ENCODE measurements around the gene CBR4.
A peak's percentile ranks its signal among the peaks of the same experiment; 100 is the strongest.

CBR4 gene

DNA sequence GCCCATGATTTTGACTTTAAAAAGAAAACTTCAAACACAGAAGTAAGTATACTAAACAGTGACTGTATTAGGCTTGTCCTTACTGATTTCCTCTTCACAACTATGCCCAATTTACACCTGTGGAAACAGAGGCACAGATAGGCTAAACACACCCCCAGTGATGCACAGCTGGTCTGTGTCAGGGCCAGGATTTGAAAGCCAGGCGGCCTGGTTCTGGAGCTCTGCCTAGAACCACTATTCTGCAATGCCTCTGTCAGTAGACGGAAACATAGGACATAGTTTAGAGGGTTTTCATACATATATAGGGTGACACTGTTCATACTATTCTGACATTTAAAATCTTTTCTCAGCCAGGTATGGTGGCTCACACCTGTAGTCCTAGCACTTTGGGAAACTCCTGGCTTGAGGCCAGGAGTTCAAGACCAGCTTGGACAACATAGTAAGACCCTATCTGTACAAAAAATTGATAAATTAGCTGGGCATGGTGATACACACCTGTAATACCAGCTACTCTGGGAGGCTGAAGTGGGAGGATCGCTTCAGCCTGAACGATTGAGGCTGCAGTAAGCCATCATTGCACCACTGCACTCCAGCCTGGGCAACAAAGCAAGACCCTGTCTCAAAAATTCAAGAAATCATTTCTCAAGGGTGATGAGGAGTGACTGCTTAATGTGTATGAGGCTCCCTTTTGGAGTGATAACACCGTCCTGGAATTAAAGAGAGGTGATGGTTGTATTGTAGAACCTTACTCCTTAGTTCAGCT, 23.0 kb upstream of the CBR4 start:
- DNase-seq, result no peak

- no peak for DNase-seq
Measured at GRCh38 chr4:169032194-169032593, 22.1 kb upstream of the CBR4 start.

GRCh38 chr4:169031392-169031791, 21.3 kb upstream of the CBR4 start:
- no peak for DNase-seq

- DNase-seq, result no peak
Measured at GRCh38 chr4:169030562-169030982, 20.5 kb upstream of the CBR4 start.

GRCh38 chr4:169029947-169030346, 19.9 kb upstream of the CBR4 start:
- DNase-seq, result no peak

- no peak for DNase-seq
Measured at GRCh38 chr4:169027663-169028062, 17.6 kb upstream of the CBR4 start.

- DNase-seq, result no peak
Measured at GRCh38 chr4:169025184-169025583, 15.1 kb upstream of the CBR4 start.

DNA sequence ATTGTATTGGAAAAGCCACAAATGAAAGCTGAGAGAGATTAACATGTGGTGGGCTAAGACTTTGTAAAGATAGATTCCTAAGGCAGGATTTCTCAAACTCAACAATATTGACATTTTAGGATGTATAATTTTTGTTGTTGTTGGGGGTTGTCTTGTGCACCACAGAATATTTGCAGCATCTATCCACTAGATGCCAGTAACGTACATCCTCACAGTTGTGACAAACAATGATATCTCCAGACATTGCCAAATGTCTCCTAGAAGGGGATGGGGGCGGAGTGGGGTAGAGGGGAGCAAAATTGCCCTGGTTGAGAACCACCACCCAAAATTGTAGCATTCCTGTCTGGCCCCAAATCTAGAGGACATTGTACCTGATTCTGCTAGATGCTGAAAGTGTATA, 14.7 kb upstream of the CBR4 start:
- no peak for DNase-seq

GRCh38 chr4:169018406-169018805, 8.4 kb upstream of the CBR4 start:
- no peak for DNase-seq

DNA sequence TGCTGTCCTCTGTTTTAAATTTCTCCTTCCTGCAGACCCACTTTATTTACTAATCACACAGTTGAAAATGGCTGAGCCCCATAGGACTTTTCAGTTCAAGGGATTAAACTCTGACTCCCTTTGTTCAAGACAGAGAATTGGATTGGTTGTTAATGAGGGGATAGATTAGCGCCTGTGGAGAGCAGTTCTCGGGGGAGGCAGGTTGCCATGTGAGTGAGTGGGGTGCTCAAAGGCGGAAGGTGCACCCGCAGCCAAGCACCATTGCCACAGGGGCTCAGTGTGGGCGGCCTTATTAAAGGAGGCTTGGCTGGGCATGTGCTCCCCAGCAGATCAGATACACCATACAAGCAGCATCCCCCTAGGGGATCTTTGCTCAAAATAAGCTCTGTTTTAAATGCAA, 7.9 kb upstream of the CBR4 start:
- no peak for DNase-seq

DNA sequence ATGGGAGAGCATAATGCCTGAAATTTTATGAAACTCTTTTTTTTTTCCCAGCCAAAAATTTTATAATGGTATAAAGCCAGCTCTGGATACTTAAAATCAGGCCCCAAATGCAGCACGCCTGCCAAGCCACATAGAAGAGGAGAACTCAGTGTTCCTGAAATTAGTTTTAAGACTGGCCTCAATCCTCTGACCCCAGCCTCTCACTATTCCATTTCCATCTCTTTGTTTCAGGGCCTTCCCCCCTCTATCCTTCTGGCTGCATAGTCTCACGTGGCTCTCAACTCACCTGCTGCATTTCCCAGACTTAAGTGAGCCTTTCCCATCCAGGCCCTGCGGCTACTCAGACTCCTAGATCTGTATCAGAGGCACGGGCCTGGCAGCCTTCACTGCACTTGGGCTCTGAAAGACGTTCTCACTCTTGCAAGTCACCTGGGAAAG, 5.2 kb upstream of the CBR4 start:
- DNase-seq, result peak; percentile 93

- no peak for DNase-seq
Measured at GRCh38 chr4:169014586-169014985, 4.5 kb upstream of the CBR4 start.

GRCh38 chr4:169013396-169013795, 3.3 kb upstream of the CBR4 start:
- DNase-seq, result no peak

DNA sequence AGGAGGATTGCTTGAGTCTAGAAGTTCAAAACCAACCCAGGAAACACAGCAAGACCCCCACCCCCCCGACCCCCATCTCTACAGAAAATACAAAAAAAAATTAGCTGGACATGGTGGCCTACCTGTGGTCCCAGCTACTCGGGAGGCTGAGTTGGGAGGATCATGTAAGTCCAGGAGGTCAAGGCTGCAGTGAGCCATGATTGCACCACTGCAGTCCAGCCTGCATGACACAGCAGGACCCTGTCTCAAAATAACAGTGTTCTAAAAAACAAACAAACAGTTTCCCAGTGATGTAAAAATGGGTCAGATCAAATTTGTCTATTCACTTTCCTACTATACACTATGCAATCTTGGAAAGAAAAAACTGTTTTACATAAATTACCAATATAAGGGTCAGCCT, 2.0 kb upstream of the CBR4 start:
- DNase-seq, result no peak

DNA sequence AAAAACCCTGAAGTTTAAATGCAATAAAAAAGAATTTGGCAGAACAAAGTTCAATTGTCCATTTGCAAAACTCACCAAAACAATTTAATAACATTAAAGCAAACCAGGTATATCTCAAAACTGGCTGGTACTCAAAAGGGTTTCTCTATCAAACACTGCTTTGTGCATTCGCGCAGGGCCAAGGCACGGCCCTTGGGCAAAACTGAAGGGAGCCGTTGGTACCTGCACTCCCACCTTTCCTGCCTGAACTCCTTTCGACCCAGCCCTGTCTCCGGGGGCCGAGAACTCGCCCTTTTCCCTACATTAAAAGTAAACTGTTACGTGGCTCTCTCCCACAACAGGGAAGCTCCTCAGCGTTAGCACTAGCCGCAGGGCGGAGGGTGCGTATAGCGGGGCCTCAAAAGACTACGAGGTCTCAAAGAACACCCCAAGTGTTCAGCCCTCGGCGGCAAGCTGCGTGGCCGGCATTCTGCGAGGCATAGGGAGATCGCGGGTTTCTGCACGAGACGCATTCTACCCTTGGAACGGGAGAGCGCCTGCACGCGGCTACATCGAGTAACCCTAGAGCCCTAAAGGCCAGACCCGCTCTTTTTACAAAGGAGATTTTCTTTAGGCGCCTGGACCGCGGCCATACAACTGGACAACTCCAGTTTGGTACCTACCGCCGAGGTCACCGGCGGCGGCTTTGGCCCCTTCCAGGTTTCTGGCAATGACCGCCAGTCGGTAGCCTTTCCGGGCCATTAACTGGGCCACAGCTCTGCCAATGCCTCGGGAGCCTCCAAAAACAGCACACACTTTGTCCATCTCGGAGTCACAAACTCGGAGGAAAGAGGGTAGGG, 550 bp downstream of the CBR4 start:
- DNase-seq, result peak; percentile 79

DNA sequence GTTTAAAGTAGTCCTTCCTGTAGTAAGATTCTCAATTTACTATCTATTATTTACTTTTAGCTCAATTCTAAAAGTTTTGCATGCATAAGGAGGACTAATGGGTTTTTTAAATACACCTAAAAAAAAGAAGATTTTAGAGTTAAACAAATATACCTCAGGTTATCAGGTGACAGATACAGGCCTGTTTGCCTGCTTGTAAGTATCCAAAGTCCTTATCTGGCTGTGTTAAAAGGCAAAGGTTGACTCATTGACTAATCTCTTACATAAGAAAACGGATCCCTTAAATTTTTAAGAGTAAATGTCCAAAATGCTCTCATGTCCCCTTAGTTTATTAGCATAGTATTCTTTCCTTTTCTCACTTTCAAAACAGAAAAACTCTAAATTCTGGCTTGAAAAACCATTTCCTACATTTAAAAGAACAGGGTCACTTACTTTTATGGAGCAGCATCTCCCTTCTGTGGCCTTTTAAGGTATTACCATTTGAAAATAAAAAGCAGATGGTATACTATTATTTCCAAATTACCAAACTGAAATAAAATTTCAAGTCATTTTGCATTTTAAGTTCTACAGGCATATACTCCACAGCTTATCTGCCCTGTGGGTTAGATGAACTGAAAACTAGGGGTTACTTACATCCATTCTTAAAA, 4.5 kb downstream of the CBR4 start:
- no peak for DNase-seq

DNA sequence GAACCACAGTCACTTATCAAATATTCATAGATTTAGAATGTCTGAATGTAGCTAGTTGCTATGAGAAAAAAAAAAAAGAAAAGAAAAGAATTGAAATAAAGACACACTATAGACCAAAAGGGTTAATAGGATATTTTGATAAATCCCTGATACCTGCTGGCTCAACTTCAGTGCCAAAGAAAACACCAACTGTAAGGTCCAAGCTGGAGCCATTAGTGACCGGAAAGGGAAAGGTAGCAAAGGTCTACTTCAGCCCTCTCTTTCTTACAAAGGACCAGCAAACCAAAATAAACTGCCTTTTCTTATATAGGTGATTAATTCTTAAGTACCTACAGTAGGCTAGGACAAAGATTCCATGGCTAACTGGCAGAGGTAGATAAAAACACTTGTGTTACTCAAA, 9.7 kb downstream of the CBR4 start:
- DNase-seq, result no peak

- DNase-seq, result no peak
Measured at GRCh38 chr4:168999809-169000208, 10.2 kb downstream of the CBR4 start.

- no peak for DNase-seq
Measured at GRCh38 chr4:168998596-168998995, 11.5 kb downstream of the CBR4 start.

DNA sequence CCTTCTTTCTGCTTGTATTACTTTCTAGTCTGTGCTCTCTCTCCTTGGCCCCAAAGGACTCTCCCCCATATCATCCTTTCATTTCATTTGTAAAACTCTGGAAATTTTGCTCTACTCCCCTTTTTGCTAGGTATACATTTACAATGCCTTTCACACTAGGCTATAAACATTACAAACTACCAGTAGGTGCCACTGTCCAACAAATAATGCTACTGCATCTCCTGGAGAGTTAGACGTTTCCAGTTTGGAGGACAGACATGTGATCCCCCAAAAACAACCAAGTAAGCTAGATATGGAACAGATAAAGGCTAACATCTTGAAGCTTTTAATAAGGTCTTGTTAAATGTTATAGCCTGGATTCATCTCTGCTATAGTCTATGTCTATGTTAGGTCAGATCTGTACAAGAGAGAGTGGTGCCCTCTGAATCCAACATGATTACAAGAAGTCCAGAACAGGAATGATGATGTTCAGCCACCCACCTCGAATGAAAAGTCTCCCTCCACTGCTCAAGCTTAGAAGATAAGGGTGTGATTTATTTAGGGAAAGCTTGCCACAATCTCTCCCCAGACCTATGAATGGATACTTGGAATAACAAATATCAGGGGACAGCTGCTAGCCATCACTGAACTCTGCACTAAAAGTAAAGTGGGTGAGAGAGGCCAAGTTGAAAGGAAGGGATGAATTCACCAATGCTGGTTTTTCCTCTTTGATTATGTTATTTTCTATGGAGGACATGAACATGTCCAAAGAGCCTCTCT, 14.3 kb downstream of the CBR4 start:
- no peak for DNase-seq

DNA sequence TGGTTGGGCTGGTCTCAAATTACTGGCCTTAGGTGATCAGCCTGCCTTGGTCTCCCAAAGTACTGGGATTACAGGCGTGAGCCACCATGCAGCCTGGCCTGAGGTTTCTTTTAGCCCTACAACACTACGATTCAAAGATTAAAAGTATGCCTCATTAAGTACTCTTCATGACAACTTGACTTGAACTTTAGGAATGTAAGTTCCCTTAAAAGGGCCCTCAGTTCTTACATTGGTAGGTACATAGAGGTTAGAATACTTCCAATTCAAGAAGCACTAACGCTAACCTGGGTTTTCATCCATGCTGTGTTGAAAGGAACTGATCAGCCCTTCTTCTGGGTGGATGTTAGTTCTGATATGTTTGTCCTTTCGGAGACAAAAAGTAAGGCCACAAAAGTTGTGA, 15.1 kb downstream of the CBR4 start:
- no peak for DNase-seq

DNA sequence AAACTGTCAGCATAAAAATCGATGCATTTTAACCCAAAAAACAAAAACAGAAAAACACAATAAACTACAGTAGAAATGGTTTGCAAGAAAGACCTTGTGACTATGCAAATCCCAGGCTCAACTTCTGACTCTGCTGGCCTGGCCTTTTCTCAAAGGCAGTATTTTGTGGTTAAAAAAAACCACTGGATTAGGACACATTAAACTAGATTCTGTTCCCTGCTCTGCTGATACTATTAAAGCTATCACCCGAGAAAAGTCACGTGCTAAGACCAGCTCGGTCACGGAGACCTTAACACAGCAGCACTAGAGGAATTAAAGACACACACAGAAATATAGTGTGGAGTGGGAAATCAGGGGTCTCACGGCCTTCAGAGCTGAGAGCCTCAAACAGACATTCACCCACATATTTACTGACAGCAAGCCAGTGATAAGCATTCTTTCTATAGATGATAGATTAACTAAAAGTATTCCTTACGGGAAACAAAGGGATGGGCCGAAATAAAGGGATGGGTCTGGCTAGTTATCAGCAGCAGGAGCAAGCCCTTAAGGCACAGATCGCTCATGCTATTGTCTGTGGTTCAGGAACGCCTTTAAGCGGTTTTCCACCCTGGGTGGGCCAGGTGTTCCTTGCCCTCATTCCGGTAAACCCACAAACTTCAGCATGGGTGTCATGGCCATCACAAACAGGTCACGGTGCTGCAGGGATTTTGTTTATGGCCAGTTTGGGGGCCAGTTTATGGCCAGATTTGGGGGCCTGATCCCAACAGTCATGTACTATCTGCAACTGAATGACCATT, 16.1 kb downstream of the CBR4 start:
- DNase-seq, result peak; percentile 73
